HL-60/S4 treated with retinoic acid at 250 ng/mL for 4 days and 3 days (cell line): ENCODE data around the gene SPECC1L.

Source experiments
- in situ Hi-C: fragments of 300-500 bp; cut with MboI; formaldehyde crosslinking; loops from 2 replicates; pipeline ENCODE4 v1.7.0; 2022; ENCODE audit warnings: low sequenced_read_pairs

Gene SPECC1L

GRCh38 chr22:24463071-24463760, 192.6 kb downstream of the SPECC1L start:
- in situ Hi-C loops, result no loop called here

DNA sequence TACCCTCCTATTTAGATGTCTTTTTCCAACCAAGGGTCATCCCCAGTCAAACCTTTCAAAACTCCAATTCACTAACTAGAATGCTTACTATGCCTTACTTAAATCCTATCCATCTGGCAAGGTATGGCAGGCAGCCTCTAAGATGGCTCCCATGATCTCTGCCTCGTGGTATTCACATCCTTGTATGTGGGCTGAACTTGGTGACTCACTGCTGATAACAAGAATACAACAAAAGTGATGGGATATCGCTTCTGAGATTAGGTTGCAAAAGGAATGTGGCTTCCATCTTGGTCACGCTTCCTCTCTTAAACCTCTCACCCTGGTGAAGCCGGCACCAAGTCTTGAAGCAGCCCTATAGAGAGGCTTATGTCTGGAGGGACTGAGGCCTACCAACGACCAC, 194.9 kb downstream of the SPECC1L start:
- in situ Hi-C loops, result no loop called here

- in situ Hi-C loops, result no loop called here
Measured at GRCh38 chr22:24465975-24466374, 195.3 kb downstream of the SPECC1L start.

DNA sequence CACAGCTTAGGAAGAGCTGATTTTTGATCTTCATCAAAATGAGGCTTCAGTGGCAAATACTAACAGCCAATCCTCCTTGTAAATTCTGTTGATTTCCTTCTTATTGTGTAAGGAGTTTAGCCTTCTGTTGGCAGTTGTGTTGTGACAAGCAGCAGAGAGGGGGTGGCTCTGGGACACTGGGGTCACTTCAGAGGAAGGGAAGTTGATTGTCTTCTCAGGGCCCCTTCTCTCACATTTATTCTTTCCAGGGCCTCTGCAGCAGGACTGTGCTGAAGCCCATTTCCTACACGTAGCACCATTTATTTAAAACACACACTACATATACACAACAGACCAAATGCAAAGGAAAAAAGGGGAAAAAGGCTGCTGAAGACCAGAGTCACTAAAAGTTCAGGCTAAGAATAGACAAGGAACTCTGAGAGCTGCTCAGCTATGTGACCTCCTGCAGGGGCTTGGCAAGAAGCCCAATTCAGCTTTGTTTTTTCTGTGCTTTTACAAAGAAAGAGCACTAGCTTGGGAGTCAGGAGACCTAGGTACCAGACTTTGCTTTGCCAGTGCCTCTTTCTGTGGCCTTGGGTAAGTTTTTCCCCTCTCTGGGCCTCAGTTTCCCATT, 196.2 kb downstream of the SPECC1L start:
- in situ Hi-C loops, result no loop called here

- in situ Hi-C loops, result no loop called here
Measured at GRCh38 chr22:24467340-24467739, 196.7 kb downstream of the SPECC1L start.
